ENCODE measurements around the gene ZC2HC1C.

GRCh38 chr14:75066691-75067090, 2.8 kb upstream of the ZC2HC1C start:
- TF ChIP-seq, protein P1, sequence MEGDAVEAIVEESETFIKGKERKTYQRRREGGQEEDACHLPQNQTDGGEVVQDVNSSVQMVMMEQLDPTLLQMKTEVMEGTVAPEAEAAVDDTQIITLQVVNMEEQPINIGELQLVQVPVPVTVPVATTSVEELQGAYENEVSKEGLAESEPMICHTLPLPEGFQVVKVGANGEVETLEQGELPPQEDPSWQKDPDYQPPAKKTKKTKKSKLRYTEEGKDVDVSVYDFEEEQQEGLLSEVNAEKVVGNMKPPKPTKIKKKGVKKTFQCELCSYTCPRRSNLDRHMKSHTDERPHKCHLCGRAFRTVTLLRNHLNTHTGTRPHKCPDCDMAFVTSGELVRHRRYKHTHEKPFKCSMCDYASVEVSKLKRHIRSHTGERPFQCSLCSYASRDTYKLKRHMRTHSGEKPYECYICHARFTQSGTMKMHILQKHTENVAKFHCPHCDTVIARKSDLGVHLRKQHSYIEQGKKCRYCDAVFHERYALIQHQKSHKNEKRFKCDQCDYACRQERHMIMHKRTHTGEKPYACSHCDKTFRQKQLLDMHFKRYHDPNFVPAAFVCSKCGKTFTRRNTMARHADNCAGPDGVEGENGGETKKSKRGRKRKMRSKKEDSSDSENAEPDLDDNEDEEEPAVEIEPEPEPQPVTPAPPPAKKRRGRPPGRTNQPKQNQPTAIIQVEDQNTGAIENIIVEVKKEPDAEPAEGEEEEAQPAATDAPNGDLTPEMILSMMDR (IDR thresholded peaks at IDR 0.05; ENCODE audit: insufficient read depth, low read length): no peak
- TF ChIP-seq POLR2AphosphoS5 (IDR thresholded peaks at IDR 0.05; ENCODE audit: low read depth): no peak
